ENCODE data around the gene RAB30. TPM values are rescaled to one million over a fixed set of nuclear protein-coding genes. Genes with fewer than 3 reads are reported as not detected.

Gene RAB30
- polyA plus RNA-seq, 2 donors: 0.90 to 1.8 TPM

- 88 to 89% methylated on average over 4 of the region's 4 CpGs for WGBS, 2 donors
- peaks cover 0 to 4% of the 10 kb centered on the region in 2 donors for H3K4me1 ChIP-seq (ENCODE audit: control insufficient read depth in 2 of 2, insufficient read depth in 2 of 2, low read length in 1 of 2)
- no peak overlapping the region for H3K27ac ChIP-seq (ENCODE audit: low read depth in 2 of 2, low read length in 1 of 2)
- H3K36me3 ChIP-seq (ENCODE audit: control insufficient read depth in 2 of 2, insufficient read depth in 2 of 2, low read length in 1 of 2): no peaks in the 10 kb centered on the region
- H3K4me3 ChIP-seq (ENCODE audit: low read depth in 1 of 2, low read length in 2 of 2): no peak overlapping the region
- H3K27me3 ChIP-seq (ENCODE audit: control insufficient read depth in 1 of 2, insufficient read depth in 2 of 2, low read length in 2 of 2): no peaks in the 10 kb centered on the region
- no peaks in the 10 kb centered on the region for H3K9me3 ChIP-seq (ENCODE audit: control insufficient read depth in 2 of 2, insufficient read depth in 1 of 2, low read depth in 1 of 2, low read length in 1 of 2)
Observed at GRCh38 chr11:83031127-83031526, 40.6 kb downstream of the RAB30 start.

DNA sequence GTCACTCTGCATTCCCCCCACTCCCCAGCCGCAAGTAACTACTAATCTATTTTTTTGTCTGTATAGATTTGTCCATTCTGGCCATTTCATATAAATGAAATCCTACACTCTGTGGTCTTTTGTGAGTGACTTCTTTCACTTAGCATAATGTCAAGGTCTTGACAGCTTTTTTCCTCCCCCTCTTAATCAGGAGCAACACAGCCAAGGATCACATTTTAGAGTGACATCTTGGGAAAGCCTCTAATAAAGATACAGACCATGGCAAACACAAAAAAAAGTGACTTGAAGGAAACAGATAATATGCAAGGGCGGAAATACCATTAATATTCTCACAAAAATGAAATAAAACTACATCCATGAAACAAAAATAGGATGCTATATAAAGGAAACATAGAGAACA is 43.9 kb downstream of the RAB30 start:
- Histone ChIP-seq H3K27me3 (ENCODE audit: control insufficient read depth in 1 of 2, insufficient read depth in 2 of 2, low read length in 2 of 2) (no peaks in the 10 kb centered on the region), H3K9me3 (ENCODE audit: control insufficient read depth in 2 of 2, insufficient read depth in 1 of 2, low read depth in 1 of 2, low read length in 1 of 2) (no peaks in the 10 kb centered on the region), H3K4me1 (ENCODE audit: control insufficient read depth in 2 of 2, insufficient read depth in 2 of 2, low read length in 1 of 2) (no peaks in the 10 kb centered on the region), H3K36me3 (ENCODE audit: control insufficient read depth in 2 of 2, insufficient read depth in 2 of 2, low read length in 1 of 2) (no peaks in the 10 kb centered on the region), H3K27ac (ENCODE audit: low read depth in 2 of 2, low read length in 1 of 2) (no peak overlapping the region), H3K4me3 (ENCODE audit: low read depth in 1 of 2, low read length in 2 of 2) (no peak overlapping the region)
- WGBS, 2 donors: 95 to 97% methylated on average over 2 of the region's 2 CpGs

- Histone ChIP-seq H3K4me3 (ENCODE audit: low read depth in 1 of 2, low read length in 2 of 2) (no peak overlapping the region), H3K27ac (ENCODE audit: low read depth in 2 of 2, low read length in 1 of 2) (no peak overlapping the region), H3K4me1 (ENCODE audit: control insufficient read depth in 2 of 2, insufficient read depth in 2 of 2, low read length in 1 of 2) (no peaks in the 10 kb centered on the region), H3K36me3 (ENCODE audit: control insufficient read depth in 2 of 2, insufficient read depth in 2 of 2, low read length in 1 of 2) (no peaks in the 10 kb centered on the region), H3K9me3 (ENCODE audit: control insufficient read depth in 2 of 2, insufficient read depth in 1 of 2, low read depth in 1 of 2, low read length in 1 of 2) (no peaks in the 10 kb centered on the region), H3K27me3 (ENCODE audit: control insufficient read depth in 1 of 2, insufficient read depth in 2 of 2, low read length in 2 of 2) (no peaks in the 10 kb centered on the region)
- WGBS, 2 donors: 94 to 98% methylated on average over 5 of the region's 5 CpGs
Observed at GRCh38 chr11:83027289-83027688, 44.4 kb downstream of the RAB30 start.

DNA sequence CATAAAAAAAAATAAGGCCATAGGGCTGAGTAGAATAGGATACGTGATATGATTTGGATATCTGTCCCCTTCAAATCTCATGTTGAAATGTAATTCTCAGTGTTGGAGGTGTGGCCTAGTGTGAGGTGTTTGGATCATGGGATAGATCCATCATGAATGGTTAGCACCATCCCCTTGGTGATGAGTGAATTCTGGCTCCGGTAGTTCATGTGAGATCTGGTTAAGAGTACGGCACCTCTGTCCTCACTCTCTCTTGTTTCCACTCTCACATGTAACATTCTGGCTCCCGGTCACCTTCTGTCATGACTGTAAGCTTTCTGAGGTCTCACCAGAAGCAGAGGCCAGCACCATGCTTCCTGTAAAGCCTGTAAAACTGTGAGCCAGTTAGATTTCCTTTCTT is 45.5 kb downstream of the RAB30 start:
- WGBS, 2 donors: 96 to 97% methylated on average over 4 of the region's 4 CpGs
- no peaks in the 10 kb centered on the region for H3K9me3 ChIP-seq (ENCODE audit: control insufficient read depth in 2 of 2, insufficient read depth in 1 of 2, low read depth in 1 of 2, low read length in 1 of 2)
- peaks cover 0 to 3% of the 10 kb centered on the region in 2 donors for H3K4me1 ChIP-seq (ENCODE audit: control insufficient read depth in 2 of 2, insufficient read depth in 2 of 2, low read length in 1 of 2)
- H3K27me3 ChIP-seq (ENCODE audit: control insufficient read depth in 1 of 2, insufficient read depth in 2 of 2, low read length in 2 of 2): no peaks in the 10 kb centered on the region
- no peak overlapping the region for H3K27ac ChIP-seq (ENCODE audit: low read depth in 2 of 2, low read length in 1 of 2)
- H3K36me3 ChIP-seq (ENCODE audit: control insufficient read depth in 2 of 2, insufficient read depth in 2 of 2, low read length in 1 of 2): no peaks in the 10 kb centered on the region
- H3K4me3 ChIP-seq (ENCODE audit: low read depth in 1 of 2, low read length in 2 of 2): no peak overlapping the region

DNA sequence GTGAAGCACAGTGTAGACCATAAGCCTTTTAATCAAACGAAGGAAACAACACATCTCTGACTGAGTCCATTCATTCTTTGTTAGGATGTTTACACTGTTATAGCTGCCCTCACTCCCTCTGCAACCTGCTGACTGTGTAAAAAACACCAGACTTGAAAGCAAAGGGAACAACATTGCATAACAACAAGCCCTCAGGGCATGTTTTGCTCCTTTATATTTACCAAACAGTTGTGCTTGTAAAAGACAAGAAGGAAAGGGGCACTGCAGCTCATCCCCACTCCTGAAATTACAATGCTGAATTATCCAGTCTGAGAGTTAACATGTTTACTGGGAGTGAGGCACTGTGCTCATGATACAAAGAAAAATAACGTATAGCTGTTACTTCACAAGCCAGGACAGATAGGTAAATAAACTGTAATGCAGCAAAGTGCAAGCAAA is 46.4 kb downstream of the RAB30 start:
- Histone ChIP-seq H3K9me3 (ENCODE audit: control insufficient read depth in 2 of 2, insufficient read depth in 1 of 2, low read depth in 1 of 2, low read length in 1 of 2) (no peaks in the 10 kb centered on the region), H3K36me3 (ENCODE audit: control insufficient read depth in 2 of 2, insufficient read depth in 2 of 2, low read length in 1 of 2) (no peaks in the 10 kb centered on the region), H3K4me3 (ENCODE audit: low read depth in 1 of 2, low read length in 2 of 2) (no peak overlapping the region), H3K27ac (ENCODE audit: low read depth in 2 of 2, low read length in 1 of 2) (no peak overlapping the region), H3K27me3 (ENCODE audit: control insufficient read depth in 1 of 2, insufficient read depth in 2 of 2, low read length in 2 of 2) (no peaks in the 10 kb centered on the region), H3K4me1 (ENCODE audit: control insufficient read depth in 2 of 2, insufficient read depth in 2 of 2, low read length in 1 of 2) (peaks cover 4 to 7% of the 10 kb centered on the region in 2 donors)
- 38 to 44% methylated on average over 2 of the region's 2 CpGs for WGBS, 2 donors

DNA sequence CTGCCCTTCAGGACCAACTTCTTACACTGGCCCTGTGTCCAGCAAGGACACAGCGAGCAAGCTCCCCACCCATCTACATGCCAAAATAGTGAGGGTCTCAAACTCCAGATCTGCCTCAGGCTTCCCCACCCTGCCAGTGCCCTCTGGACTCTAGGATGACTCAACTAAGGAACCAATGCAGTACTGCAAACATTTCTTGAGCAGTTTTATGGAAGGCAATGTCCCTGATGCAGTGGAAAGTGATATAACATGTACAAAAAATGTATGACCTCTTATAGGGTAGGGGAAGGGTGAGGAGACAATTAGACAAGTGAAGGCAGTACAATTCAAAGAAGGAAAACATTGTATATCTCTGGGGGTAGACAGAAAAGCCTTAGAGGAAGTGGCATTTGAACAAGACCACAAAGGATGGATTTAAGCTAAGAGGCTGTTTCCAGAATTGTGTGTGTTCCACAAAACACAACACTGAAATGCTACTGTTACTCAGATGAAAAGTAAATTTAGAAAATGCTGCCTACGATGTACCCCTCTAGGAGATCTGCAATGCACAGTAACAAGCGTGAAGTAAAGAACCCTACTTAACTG is 47.3 kb downstream of the RAB30 start:
- no peaks in the 10 kb centered on the region for H3K9me3 ChIP-seq (ENCODE audit: control insufficient read depth in 2 of 2, insufficient read depth in 1 of 2, low read depth in 1 of 2, low read length in 1 of 2)
- H3K4me1 ChIP-seq (ENCODE audit: control insufficient read depth in 2 of 2, insufficient read depth in 2 of 2, low read length in 1 of 2): peaks cover 8 to 13% of the 10 kb centered on the region in 2 donors
- no peak overlapping the region for H3K4me3 ChIP-seq (ENCODE audit: low read depth in 1 of 2, low read length in 2 of 2)
- 86 to 88% methylated on average over 3 of the region's 3 CpGs for WGBS, 2 donors
- H3K27ac ChIP-seq (ENCODE audit: low read depth in 2 of 2, low read length in 1 of 2): no peak overlapping the region
- H3K36me3 ChIP-seq (ENCODE audit: control insufficient read depth in 2 of 2, insufficient read depth in 2 of 2, low read length in 1 of 2): no peaks in the 10 kb centered on the region
- no peaks in the 10 kb centered on the region for H3K27me3 ChIP-seq (ENCODE audit: control insufficient read depth in 1 of 2, insufficient read depth in 2 of 2, low read length in 2 of 2)

DNA sequence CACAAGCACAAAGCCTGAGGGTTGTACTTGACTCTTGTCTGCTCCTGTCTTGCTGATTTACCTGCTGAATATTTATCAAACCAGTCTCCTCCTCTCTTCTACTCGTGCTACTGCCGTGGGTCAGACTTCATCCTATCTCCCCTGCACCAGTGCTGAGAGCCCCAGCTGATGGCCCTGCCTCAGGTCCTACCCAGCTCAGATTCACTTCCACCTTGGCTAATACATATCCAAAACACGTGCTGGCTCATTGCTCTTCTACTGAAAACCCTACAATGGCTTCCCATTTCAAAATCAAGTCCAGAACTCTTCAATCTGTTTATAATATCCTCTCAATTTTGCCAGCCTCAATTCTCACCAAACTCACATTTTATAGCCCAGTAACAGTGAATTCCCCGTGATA is 48.3 kb downstream of the RAB30 start:
- H3K4me1 ChIP-seq (ENCODE audit: control insufficient read depth in 2 of 2, insufficient read depth in 2 of 2, low read length in 1 of 2): peaks cover 8 to 13% of the 10 kb centered on the region in 2 donors
- WGBS, 2 donors: 57 to 64% methylated on average over 4 of the region's 4 CpGs

GRCh38 chr11:83021780-83022125 is 49.9 kb downstream of the RAB30 start:
- Histone ChIP-seq H3K9me3 (ENCODE audit: control insufficient read depth in 2 of 2, insufficient read depth in 1 of 2, low read depth in 1 of 2, low read length in 1 of 2) (no peaks in the 10 kb centered on the region), H3K27ac (ENCODE audit: low read depth in 2 of 2, low read length in 1 of 2) (no peak overlapping the region), H3K4me1 (ENCODE audit: control insufficient read depth in 2 of 2, insufficient read depth in 2 of 2, low read length in 1 of 2) (peaks cover 9 to 13% of the 10 kb centered on the region in 2 donors), H3K27me3 (ENCODE audit: control insufficient read depth in 1 of 2, insufficient read depth in 2 of 2, low read length in 2 of 2) (no peaks in the 10 kb centered on the region), H3K36me3 (ENCODE audit: control insufficient read depth in 2 of 2, insufficient read depth in 2 of 2, low read length in 1 of 2) (no peaks in the 10 kb centered on the region), H3K4me3 (ENCODE audit: low read depth in 1 of 2, low read length in 2 of 2) (no peak overlapping the region)
- WGBS, 2 donors: 85 to 93% methylated on average over 2 of the region's 2 CpGs

More for the DNA sequence above, 48.3 kb downstream of the RAB30 start:
- Histone ChIP-seq H3K27ac (ENCODE audit: low read depth in 2 of 2, low read length in 1 of 2) (no peak overlapping the region), H3K27me3 (ENCODE audit: control insufficient read depth in 1 of 2, insufficient read depth in 2 of 2, low read length in 2 of 2) (no peaks in the 10 kb centered on the region), H3K4me3 (ENCODE audit: low read depth in 1 of 2, low read length in 2 of 2) (no peak overlapping the region), H3K36me3 (ENCODE audit: control insufficient read depth in 2 of 2, insufficient read depth in 2 of 2, low read length in 1 of 2) (no peaks in the 10 kb centered on the region), H3K9me3 (ENCODE audit: control insufficient read depth in 2 of 2, insufficient read depth in 1 of 2, low read depth in 1 of 2, low read length in 1 of 2) (no peaks in the 10 kb centered on the region)

- 81 to 90% methylated on average over 17 of the region's 17 CpGs for WGBS, 2 donors
- peaks cover 12 to 13% of the 10 kb centered on the region in 2 donors for H3K4me1 ChIP-seq (ENCODE audit: control insufficient read depth in 2 of 2, insufficient read depth in 2 of 2, low read length in 1 of 2)
- no peak overlapping the region for H3K4me3 ChIP-seq (ENCODE audit: low read depth in 1 of 2, low read length in 2 of 2)
- no peaks in the 10 kb centered on the region for H3K27me3 ChIP-seq (ENCODE audit: control insufficient read depth in 1 of 2, insufficient read depth in 2 of 2, low read length in 2 of 2)
- no peak overlapping the region for H3K27ac ChIP-seq (ENCODE audit: low read depth in 2 of 2, low read length in 1 of 2)
- no peaks in the 10 kb centered on the region for H3K36me3 ChIP-seq (ENCODE audit: control insufficient read depth in 2 of 2, insufficient read depth in 2 of 2, low read length in 1 of 2)
- no peaks in the 10 kb centered on the region for H3K9me3 ChIP-seq (ENCODE audit: control insufficient read depth in 2 of 2, insufficient read depth in 1 of 2, low read depth in 1 of 2, low read length in 1 of 2)
Observed at GRCh38 chr11:83020942-83021779, 50.5 kb downstream of the RAB30 start.

Measured in esophagus (tissue), 2 donors.